Measurements from ENCODE around the gene TMEM248. TPM values are rescaled to one million over a fixed set of nuclear protein-coding genes. Genes with fewer than 3 reads are reported as not detected.
A peak's percentile ranks its signal among the peaks of the same experiment; 100 is the strongest.
"Not testable (repeated sequence)": the region's sequence is repeated elsewhere in the genome, so short reads cannot be mapped to it uniquely, and the experiment has no call there.

Gene TMEM248
- total RNA-seq, 2 experiments from 2014 or later = 80.0 to 91.4 TPM

DNA sequence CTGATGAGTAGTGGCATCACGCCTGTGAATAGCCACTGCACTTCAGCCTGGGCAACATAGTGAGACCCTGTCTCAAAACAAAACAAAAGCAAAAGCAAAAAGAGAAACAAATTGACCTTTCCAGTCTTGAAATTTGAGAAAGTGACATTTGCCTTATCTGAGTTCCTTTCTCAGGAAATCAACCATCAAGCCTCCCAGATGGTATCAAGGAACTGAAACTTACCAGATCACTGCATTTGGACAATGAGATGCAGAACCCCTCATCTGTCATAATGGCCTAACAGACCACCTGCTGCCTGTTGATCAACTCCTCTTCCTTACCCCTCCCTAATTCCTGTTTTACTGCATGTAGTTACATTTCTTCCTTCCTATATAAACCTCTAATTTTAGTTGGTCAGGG lies 59.3 kb downstream of the TMEM248 start:
- DNase-seq; H3K36me3 Mint-ChIP-seq (ENCODE audit: low read depth); CTCF ChIA-PET; POLR2A ChIA-PET; H3K27ac Mint-ChIP-seq; H3K4me3 Mint-ChIP-seq; H3K4me1 Mint-ChIP-seq (ENCODE audit: low read depth); ATAC-seq; H3K27me3 Mint-ChIP-seq (ENCODE audit: low read depth): not testable (repeated sequence)
- H3K9me3 Mint-ChIP-seq (ENCODE audit: insufficient read depth) = peaks cover 11% of the 10 kb centered on the region

DNA sequence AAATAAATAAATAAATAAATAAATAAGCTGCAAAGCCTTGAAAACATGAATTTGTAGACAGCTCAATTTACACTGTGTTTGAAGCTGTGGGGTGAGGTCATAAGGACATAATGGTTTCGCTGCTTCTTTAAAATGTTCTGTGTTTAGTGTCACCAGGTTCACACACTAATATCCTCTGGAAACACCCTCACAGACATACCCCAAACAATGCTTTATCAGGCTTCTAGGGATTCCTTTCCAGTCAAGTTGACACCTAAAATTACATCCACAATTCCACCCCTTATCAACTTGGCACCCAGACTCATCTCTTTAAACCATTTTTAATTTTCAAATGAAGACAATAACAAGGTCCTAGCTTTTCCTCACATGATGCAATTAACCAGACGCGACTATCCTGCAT lies 68.5 kb downstream of the TMEM248 start:
- H3K27me3 Mint-ChIP-seq (ENCODE audit: low read depth); H3K9me3 Mint-ChIP-seq (ENCODE audit: insufficient read depth); ATAC-seq; DNase-seq; H3K4me3 Mint-ChIP-seq; H3K27ac Mint-ChIP-seq; CTCF ChIA-PET: not testable (repeated sequence)
- Mint-ChIP-seq H3K36me3 (ENCODE audit: low read depth) (peaks cover 42% of the 10 kb centered on the region), H3K4me1 (ENCODE audit: low read depth) (peaks cover 23% of the 10 kb centered on the region)
- POLR2A ChIA-PET = interaction anchor here (0.7 kb wide), 1 partner anchor 67 kb away, joined by 3 read pairs; no protein-coding TSS in a partner anchor

DNA sequence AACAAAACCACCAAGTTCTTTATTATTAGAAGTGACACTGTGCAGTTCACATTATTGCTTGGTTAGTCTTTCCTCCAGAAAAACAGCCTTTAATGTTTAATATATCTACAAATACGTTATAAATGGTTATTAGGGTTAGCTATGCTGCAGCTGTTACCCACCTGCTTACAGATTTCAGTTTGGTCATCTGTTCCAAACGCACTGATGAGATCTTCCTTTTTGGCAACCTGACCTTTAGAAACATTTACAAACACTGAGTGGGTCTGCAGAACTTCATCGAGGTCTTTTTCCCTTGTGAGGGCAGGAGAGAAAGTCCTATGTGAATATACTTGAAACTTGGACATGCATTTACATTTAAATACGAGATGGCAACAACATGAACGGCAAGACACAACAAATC lies 73.0 kb downstream of the TMEM248 start:
- H3K27me3 Mint-ChIP-seq (ENCODE audit: low read depth); H3K9me3 Mint-ChIP-seq (ENCODE audit: insufficient read depth); DNase-seq; ATAC-seq; CTCF ChIA-PET: not testable (repeated sequence)
- Mint-ChIP-seq H3K36me3 (ENCODE audit: low read depth) (peaks cover 31% of the 10 kb centered on the region), H3K4me1 (ENCODE audit: low read depth) (peaks cover 36% of the 10 kb centered on the region), H3K27ac (peak overlapping the region; percentile 96), H3K4me3 (peak overlapping the region; percentile 99)
- POLR2A ChIA-PET = interaction anchor here (1.9 kb wide), 1 partner anchor 149 kb away, joined by 13 read pairs; no protein-coding TSS in a partner anchor

DNA sequence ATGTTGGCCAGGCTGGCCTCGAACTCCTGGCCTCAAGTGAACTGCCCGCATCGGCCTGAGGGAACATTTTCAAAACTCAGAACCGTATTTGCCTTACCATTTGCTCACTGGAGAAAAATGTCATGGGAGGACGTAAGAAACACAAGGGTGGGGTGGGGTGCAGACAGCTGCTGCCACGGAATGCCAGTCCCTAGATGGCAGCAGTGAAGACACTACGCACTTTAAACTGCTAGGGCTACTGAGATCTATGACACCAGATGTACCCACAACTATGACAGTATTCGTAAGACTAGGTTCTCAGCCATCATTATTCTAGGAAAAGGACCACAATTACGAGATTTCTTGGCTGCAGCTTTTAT lies 73.6 kb downstream of the TMEM248 start:
- peaks cover 32% of the 10 kb centered on the region for H3K36me3 Mint-ChIP-seq (ENCODE audit: low read depth)
- CTCF ChIA-PET = not testable (repeated sequence)

DNA sequence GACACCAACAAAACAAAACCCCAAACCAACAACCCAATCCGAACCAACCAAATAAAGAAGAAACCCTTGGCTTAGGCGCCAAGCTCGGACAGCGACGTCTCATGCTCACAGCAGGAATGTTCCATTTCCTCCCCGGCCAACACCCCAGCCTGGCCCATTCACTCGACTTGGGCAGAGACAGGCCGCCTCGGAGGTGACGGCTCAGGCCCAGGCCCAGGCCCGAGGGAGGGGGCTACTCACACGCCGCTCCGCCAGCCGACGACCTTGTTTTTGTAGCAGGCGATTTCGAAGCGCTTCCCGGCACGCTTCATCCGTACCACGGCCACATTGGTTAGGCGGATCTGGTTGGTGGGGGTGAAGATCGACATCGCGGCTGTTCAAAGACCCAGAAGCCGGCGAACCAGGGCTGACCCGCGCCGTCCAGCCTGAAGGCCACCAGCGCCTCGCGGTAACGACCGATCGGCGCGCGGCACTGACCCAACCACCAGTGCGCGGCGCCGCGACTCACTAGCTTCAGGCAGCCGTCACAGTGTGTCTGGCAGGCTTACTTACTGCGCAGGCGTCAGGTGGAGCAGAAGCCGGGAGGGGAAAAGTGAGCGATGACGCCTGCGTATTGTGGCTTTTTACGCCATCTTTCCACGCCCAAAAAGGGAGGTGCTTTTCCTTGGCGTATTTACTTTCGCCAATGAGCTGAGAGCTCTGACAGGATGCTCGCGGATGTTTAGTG lies 74.2 kb downstream of the TMEM248 start, which contains the start of gene SBDS:
Gene SBDS, minus strand, starts transcription at position 537 of the 727 bp plus-strand sequence. Its CDS starts 169 bp downstream, at position 368.
- ATAC-seq (peak; percentile 69), DNase-seq (peak; percentile 98)
- ChIA-PET POLR2A (interaction anchor here (0.5 to 1.9 kb wide), 5 partner anchors 73 to 498 kb away, joined by 3 to 13 read pairs (median 4); no protein-coding TSS in a partner anchor), CTCF (interaction anchor here (1.2 kb wide), 1 partner anchor 151 kb away, joined by 3 read pairs; no protein-coding TSS in a partner anchor)
- not testable (repeated sequence) for H3K9me3 Mint-ChIP-seq (ENCODE audit: insufficient read depth); H3K27me3 Mint-ChIP-seq (ENCODE audit: low read depth)
- H3K4me1 Mint-ChIP-seq (ENCODE audit: low read depth) = peaks cover 36% of the 10 kb centered on the region
- peaks cover 30% of the 10 kb centered on the region for H3K36me3 Mint-ChIP-seq (ENCODE audit: low read depth)
- H3K27ac Mint-ChIP-seq = peak within 1 kb of the TSS; percentile 99
- peak within 1 kb of the TSS; percentile 99 for H3K4me3 Mint-ChIP-seq

More for the DNA sequence above, 73.6 kb downstream of the TMEM248 start:
- peak overlapping the region; percentile 96 for H3K27ac Mint-ChIP-seq
- peak; percentile 72 for DNase-seq
- not testable (repeated sequence) for H3K27me3 Mint-ChIP-seq (ENCODE audit: low read depth); H3K9me3 Mint-ChIP-seq (ENCODE audit: insufficient read depth)
- peaks cover 36% of the 10 kb centered on the region for H3K4me1 Mint-ChIP-seq (ENCODE audit: low read depth)
- ATAC-seq = peak; percentile 48
- POLR2A ChIA-PET = interaction anchor here (1.9 kb wide), 1 partner anchor 150 kb away, joined by 13 read pairs; no protein-coding TSS in a partner anchor
- peak overlapping the region; percentile 99 for H3K4me3 Mint-ChIP-seq

DNA sequence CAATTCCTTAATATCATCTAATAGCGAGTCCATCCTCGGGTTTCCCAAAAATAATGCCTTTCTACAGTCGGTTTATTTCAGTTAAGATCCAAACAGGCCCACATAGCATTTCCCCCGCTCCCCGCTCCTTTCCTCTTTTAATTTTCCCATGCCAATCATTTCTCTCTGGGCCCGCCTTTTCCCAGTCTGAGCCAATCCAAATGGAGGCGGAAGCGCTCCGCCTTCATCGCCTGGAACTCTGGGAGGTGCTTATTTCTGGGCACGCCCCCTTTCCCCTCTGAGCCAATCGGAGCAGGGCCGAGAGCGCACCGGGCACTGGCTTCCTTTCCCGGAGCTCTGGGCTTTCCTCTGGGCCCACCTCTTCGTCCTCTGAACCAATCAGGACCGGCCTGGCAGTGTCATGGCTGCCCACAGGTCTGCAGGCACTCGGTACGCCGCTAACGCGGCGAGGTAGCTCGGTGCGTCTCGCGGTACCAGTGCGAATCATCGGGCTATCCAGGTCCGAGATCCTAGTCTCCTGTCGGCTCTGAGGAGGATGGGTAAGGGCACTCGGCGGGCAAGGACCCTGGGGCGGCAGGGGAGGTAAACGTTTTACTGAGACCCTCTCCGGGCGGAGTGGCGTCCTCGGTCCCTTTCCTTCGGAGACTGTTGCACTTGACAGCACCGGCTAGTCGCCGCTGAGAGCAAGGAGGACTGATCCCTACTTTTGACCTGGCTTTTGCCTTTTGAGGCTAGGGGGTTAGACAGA lies 75.6 kb downstream of the TMEM248 start, which contains the start of gene TYW1:
Gene TYW1, plus strand, starts transcription at position 390 of the 748 bp plus-strand sequence. Its CDS starts 146 bp downstream, at position 536.
- ChIA-PET CTCF (interaction anchor here (1.4 kb wide), 1 partner anchor 152 kb away, joined by 4 read pairs; no protein-coding TSS in a partner anchor), POLR2A (interaction anchor here (1.1 kb wide), 1 partner anchor 152 kb away, joined by 6 read pairs; no protein-coding TSS in a partner anchor)
- Mint-ChIP-seq H3K27ac (peak within 1 kb of the TSS; percentile 99), H3K36me3 (ENCODE audit: low read depth) (peaks cover 26% of the 10 kb centered on the region), H3K4me3 (peak within 1 kb of the TSS; percentile 99), H3K4me1 (ENCODE audit: low read depth) (peaks cover 37% of the 10 kb centered on the region)
- H3K9me3 Mint-ChIP-seq (ENCODE audit: insufficient read depth); H3K27me3 Mint-ChIP-seq (ENCODE audit: low read depth): not testable (repeated sequence)
- ATAC-seq = peak; percentile 94
- peak; percentile 99 for DNase-seq

DNA sequence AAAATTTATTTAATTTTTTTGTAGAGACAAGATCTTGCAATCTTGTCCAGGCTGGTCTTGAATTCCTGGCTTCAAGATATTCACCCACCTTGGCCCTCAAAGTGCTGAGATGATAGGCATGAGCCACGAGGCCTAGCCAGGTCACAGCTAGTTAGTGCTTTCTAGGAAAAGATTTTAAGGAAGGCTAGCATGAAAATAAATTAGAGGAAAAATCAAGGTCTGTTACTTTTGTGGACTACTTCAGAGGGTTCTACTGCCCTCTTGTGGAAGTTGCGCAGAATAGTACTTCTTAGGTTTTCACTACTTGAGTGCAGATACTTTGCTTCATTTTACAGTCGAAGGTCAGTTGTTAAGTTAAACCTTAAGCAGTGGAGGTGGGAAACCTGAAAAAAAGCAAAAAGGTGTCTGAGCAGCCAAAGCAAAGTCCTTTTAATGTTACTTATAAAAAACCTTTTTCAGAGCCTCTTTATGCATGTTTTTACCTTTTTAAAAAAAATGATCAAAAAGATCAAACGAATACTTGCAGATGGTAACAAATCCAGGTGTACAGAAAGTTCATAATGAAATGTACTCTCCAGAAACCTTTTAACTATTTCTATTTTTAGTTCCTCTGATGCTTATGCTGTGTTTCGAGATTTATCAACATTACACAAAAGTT lies 79.7 kb downstream of the TMEM248 start:
- H3K27me3 Mint-ChIP-seq (ENCODE audit: low read depth); ATAC-seq; H3K4me3 Mint-ChIP-seq; POLR2A ChIA-PET; H3K9me3 Mint-ChIP-seq (ENCODE audit: insufficient read depth); H3K27ac Mint-ChIP-seq; DNase-seq; CTCF ChIA-PET: not testable (repeated sequence)
- Mint-ChIP-seq H3K36me3 (ENCODE audit: low read depth) (peaks cover 28% of the 10 kb centered on the region), H3K4me1 (ENCODE audit: low read depth) (peaks cover 13% of the 10 kb centered on the region)

DNA sequence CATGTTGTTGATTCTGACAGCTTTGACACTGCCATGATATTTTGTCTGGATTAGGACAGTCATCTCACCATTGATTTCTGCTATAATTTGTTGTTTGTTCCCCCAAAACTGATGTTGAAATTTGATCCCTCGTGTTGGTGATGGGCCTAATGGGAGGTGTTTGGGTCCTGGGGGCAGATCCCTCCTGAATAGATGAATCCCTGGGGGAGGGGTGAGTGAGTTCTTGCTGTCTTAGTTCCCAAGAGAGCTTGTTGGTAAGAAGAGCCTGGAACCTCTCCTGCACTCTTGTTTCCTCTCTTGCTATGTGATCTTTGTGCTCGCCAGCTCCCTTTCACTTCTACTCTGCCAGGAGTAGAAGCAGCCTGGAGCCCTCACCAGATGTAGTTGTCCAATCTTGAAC lies 83.1 kb downstream of the TMEM248 start:
- peaks cover 44% of the 10 kb centered on the region for H3K36me3 Mint-ChIP-seq (ENCODE audit: low read depth)
- ATAC-seq; DNase-seq; CTCF ChIA-PET; H3K4me3 Mint-ChIP-seq; H3K4me1 Mint-ChIP-seq (ENCODE audit: low read depth); H3K27me3 Mint-ChIP-seq (ENCODE audit: low read depth); H3K9me3 Mint-ChIP-seq (ENCODE audit: insufficient read depth); POLR2A ChIA-PET; H3K27ac Mint-ChIP-seq: not testable (repeated sequence)

DNA sequence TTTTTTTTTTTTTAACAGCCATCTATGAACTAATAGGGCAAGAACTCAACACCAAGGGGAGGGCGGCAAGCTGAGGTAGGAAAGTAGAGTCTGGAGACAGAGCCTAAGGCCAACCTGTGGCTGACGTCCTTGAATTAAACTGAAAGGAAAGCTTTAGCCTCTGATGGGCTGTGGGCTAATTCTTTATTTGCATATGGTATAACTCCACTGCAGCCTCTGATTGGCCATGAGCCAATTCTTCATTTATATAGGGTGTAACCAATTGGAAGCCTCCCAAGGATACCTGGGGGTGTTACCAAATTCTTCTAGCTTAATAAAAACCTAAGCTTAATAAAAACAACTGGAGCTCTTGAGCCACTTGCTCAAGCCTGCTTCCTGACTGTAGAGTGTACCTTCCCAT lies 85.9 kb downstream of the TMEM248 start:
- ATAC-seq (no peak), DNase-seq (no peak)
- Mint-ChIP-seq H3K36me3 (ENCODE audit: low read depth) (peaks cover 47% of the 10 kb centered on the region), H3K27ac (no peak overlapping the region), H3K27me3 (ENCODE audit: low read depth) (no peaks in the 10 kb centered on the region), H3K4me1 (ENCODE audit: low read depth) (no peaks in the 10 kb centered on the region), H3K4me3 (no peak overlapping the region), H3K9me3 (ENCODE audit: insufficient read depth) (no peaks in the 10 kb centered on the region)
- POLR2A ChIA-PET = no interaction called here
- CTCF ChIA-PET = no interaction called here
